Fibroblast of lung (primary cell): Measurements from ENCODE around the gene MARVELD1. TPM values are rescaled to one million over a fixed set of nuclear protein-coding genes. Genes with fewer than 3 reads are reported as not detected.
A peak's percentile ranks its signal among the peaks of the same experiment; 100 is the strongest.

ENCODE experiments used
- DNase-seq, 2 donors: peaks; one replicate each; pipeline versions ENCODE4 v3.0.0 to v3.0.0-alpha.2; 2010; ENCODE audit warnings: low read depth in 2 of 2
- H2AFZ ChIP-seq: 2 replicates; pipeline ENCODE4 v1.5.1; 2012; ENCODE audit warnings: low read length, control low read depth, inconsistent platforms
- H3K27ac ChIP-seq: 2 replicates; pipeline ENCODE4 v1.5.1; 2011; ENCODE audit warnings: low read length, control low read depth; ENCODE audit not compliant: insufficient read depth
- H3K27me3 ChIP-seq: 2 replicates; pipeline ENCODE4 v1.5.1; 2011; ENCODE audit warnings: mild to moderate bottlenecking, low read length; ENCODE audit not compliant: control insufficient read depth, insufficient read depth
- H3K36me3 ChIP-seq: 2 replicates; pipeline ENCODE4 v1.5.1; 2011; ENCODE audit warnings: low read length; ENCODE audit not compliant: control insufficient read depth, insufficient read depth
- H3K4me1 ChIP-seq: 2 replicates; pipeline ENCODE4 v1.5.1; 2011; ENCODE audit warnings: low read length; ENCODE audit not compliant: control insufficient read depth, insufficient read depth; ENCODE audit errors: extremely low read depth
- H3K4me2 ChIP-seq: 2 replicates; pipeline ENCODE4 v1.5.1; 2011; ENCODE audit warnings: low read length, control low read depth; ENCODE audit not compliant: insufficient read depth; ENCODE audit errors: extremely low read depth
- H3K4me3 ChIP-seq, 4 experiments: fragments of 200-600 bp in 1 of 4; sonication (generic) in 1 of 4; replicated peaks in 1 of 4; 2 replicates each; pipeline ENCODE4 v1.5.1; 2011 to 2016; ENCODE audit warnings: low read length in 4 of 4, low read depth in 3 of 4, mild to moderate bottlenecking in 3 of 4, control low read depth in 2 of 4, inconsistent platforms in 1 of 4, mixed read lengths in 1 of 4; ENCODE audit not compliant: insufficient read depth in 1 of 4; ENCODE audit errors: control extremely low read depth in 1 of 4
- H3K79me2 ChIP-seq: 2 replicates; pipeline ENCODE4 v1.5.1; 2012; ENCODE audit warnings: mild to moderate bottlenecking, low read length, inconsistent platforms; ENCODE audit not compliant: control insufficient read depth, insufficient read depth
- H3K9ac ChIP-seq: 2 replicates; pipeline ENCODE4 v1.5.1; 2011; ENCODE audit warnings: mild to moderate bottlenecking, low read length, control low read depth; ENCODE audit not compliant: insufficient read depth
- H3K9me3 ChIP-seq: 2 replicates; pipeline ENCODE4 v1.5.1; 2012; ENCODE audit warnings: low read depth, low read length; ENCODE audit not compliant: control insufficient read depth, insufficient read depth
- H4K20me1 ChIP-seq: 2 replicates; pipeline ENCODE4 v1.5.1; 2011; ENCODE audit warnings: low read length; ENCODE audit not compliant: control insufficient read depth, insufficient read depth; ENCODE audit errors: extremely low read depth
- EZH2 ChIP-seq: IDR thresholded peaks from 2 replicates; pipeline ENCODE4 v1.5.1; 2012; ENCODE audit warnings: low read length, control low read depth, mild to moderate bottlenecking; ENCODE audit errors: missing control alignments
- polyA plus RNA-seq, 2 donors: library from polyadenylated mRNA; depleted of rRNA in 1 of 2; stranded (reverse) in 1 of 2; unstranded in 1 of 2; fragments of >200 nt; gene quantifications; 2 replicates each; pipeline ENCODE4 v1.2.1, GENCODE V29; 2011 to 2012; ENCODE audit warnings: missing spikeins in 1 of 2
- total RNA-seq: library from RNA; depleted of rRNA; stranded (reverse); fragments of >200 nt; gene quantifications from 2 replicates; pipeline ENCODE4 v1.2.1, GENCODE V29; 2014
- TF ChIP-seq, protein P1 (sequence below), 2 donors: IDR thresholded peaks in 1 of 2; conservative IDR thresholded peaks in 1 of 2; 1 replicate in 1 of 2; 2 replicates in 1 of 2; pipeline ENCODE4 v1.5.1; 2011 to 2012; ENCODE audit warnings: low read length in 2 of 2, control low read depth in 1 of 2, inconsistent platforms in 1 of 2, low read depth in 1 of 2, mild to moderate bottlenecking in 1 of 2

MARVELD1 gene
- total and polyA plus RNA-seq, 2 donors (not counting 1 experiment from before 2014, with no cell fraction given): 16.3 to 132 TPM

DNA sequence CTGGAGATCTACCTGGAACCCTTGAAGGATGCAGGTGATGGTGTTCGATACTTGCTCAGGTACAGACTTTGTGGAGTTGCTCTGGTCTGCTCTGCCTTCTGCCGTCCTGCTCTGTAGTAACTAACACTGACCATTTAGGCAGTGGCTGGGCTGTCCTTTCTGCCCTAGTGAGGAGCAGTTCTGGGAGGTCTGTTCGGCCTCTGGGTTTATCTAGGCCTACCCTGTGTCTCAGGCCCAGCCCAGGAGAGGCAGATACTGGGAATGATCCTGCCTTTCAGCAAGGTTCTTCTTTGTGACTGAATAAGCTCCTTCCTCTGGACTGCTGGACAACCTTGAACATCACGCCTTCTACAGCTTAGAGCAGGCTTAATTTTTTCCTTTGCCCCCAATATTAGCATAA lies 25.1 kb downstream of the MARVELD1 start:
- Histone ChIP-seq H3K79me2 (peaks cover 27% of the 10 kb centered on the region), H3K4me3 (peak overlapping the region in 1 of 4 experiments; percentile 100), H3K4me1 (peaks cover 2% of the 10 kb centered on the region), H3K4me2 (peak overlapping the region; percentile 93), H3K9me3 (no peaks in the 10 kb centered on the region), H3K9ac (no peak overlapping the region), H3K27ac (no peak overlapping the region), H4K20me1 (no peaks in the 10 kb centered on the region), H3K27me3 (no peaks in the 10 kb centered on the region), H2AFZ (no peak overlapping the region), H3K36me3 (peaks cover 2% of the 10 kb centered on the region)
- TF ChIP-seq EZH2: no peak
- TF ChIP-seq, protein P1, sequence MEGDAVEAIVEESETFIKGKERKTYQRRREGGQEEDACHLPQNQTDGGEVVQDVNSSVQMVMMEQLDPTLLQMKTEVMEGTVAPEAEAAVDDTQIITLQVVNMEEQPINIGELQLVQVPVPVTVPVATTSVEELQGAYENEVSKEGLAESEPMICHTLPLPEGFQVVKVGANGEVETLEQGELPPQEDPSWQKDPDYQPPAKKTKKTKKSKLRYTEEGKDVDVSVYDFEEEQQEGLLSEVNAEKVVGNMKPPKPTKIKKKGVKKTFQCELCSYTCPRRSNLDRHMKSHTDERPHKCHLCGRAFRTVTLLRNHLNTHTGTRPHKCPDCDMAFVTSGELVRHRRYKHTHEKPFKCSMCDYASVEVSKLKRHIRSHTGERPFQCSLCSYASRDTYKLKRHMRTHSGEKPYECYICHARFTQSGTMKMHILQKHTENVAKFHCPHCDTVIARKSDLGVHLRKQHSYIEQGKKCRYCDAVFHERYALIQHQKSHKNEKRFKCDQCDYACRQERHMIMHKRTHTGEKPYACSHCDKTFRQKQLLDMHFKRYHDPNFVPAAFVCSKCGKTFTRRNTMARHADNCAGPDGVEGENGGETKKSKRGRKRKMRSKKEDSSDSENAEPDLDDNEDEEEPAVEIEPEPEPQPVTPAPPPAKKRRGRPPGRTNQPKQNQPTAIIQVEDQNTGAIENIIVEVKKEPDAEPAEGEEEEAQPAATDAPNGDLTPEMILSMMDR (conservative IDR thresholded peaks at IDR 0.05 in 1 of 2, IDR thresholded peaks at IDR 0.05 in 1 of 2; ENCODE audit: low read depth in 1 of 2, low read length in 2 of 2): no peak
- no peak for DNase-seq

DNA sequence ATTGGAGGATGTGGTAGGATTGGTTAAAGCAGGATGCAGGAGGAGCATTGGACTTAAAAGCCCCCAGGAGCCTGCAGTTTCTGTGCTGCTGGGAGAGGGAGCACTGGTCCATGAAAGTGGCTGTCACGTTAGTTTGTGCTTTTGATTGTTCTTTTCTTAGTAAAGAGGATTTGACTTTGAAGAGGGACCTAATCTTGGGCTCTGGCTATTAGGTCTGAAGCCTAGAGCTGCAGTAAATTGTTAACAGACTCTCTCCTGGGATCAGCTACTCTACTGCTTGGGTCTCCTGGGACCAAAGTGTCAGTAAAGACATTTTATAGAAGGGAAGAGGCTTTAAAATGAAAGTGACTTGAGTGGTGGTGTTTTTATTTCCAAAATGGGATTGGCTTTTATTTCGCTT lies 27.1 kb downstream of the MARVELD1 start:
- H3K27me3 ChIP-seq: no peaks in the 10 kb centered on the region
- no peak overlapping the region for H3K9ac ChIP-seq
- no peak overlapping the region for H3K4me2 ChIP-seq
- no peak overlapping the region for H3K4me3 ChIP-seq
- peaks cover 4% of the 10 kb centered on the region for H3K36me3 ChIP-seq
- no peak for DNase-seq
- peaks cover 27% of the 10 kb centered on the region for H3K79me2 ChIP-seq
- no peaks in the 10 kb centered on the region for H3K9me3 ChIP-seq
- H3K4me1 ChIP-seq: peaks cover 2% of the 10 kb centered on the region
- H3K27ac ChIP-seq: no peak overlapping the region
- H2AFZ ChIP-seq: no peak overlapping the region
- TF ChIP-seq, protein P1 (conservative IDR thresholded peaks at IDR 0.05 in 1 of 2, IDR thresholded peaks at IDR 0.05 in 1 of 2; ENCODE audit: low read depth in 1 of 2, low read length in 2 of 2): no peak
- TF ChIP-seq EZH2: no peak
- H4K20me1 ChIP-seq: no peaks in the 10 kb centered on the region

DNA sequence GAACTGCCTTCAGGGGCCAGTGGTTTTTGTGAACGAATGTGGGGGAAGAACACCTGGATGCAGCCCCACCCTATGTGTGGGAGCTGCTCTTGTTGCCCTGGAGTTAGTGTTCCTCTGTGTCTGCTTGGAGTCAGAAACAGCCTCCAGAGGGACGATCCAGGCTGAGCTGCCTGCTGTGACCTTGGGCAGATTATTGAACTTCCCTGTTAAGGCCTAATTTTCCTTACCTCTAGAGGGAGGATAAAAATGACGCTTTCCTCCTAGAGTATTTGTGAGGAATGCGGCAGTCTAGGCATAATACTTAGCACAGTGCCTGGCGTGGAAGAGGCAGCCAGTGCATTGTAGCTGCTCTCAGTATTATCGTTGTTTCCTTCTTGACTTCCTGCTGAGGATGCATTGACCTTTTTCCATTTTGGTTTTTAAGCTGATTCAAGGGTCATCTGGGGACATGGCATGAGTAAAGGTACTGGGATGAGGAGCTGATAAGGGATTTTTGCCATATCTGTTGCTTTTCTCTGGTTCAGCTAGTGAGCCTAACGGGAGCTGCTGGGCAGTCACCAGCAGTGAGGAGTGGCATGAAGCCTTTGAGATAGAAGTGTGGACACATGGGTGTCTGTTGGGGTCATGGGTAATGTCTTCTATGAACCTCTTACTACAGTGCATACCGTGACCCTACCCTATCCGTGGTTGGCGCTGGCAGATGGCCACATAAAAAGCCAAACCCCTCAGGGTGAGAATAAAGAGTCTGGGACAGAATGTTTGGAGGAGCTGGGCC lies 29.8 kb downstream of the MARVELD1 start:
- Histone ChIP-seq H3K4me1 (no peaks in the 10 kb centered on the region), H2AFZ (no peak overlapping the region), H3K27ac (no peak overlapping the region), H3K9me3 (no peaks in the 10 kb centered on the region), H4K20me1 (no peaks in the 10 kb centered on the region), H3K36me3 (peaks cover 4% of the 10 kb centered on the region), H3K27me3 (no peaks in the 10 kb centered on the region), H3K9ac (no peak overlapping the region), H3K4me3 (no peak overlapping the region), H3K79me2 (peaks cover 16% of the 10 kb centered on the region), H3K4me2 (no peak overlapping the region)
- TF ChIP-seq, protein P1 (conservative IDR thresholded peaks at IDR 0.05 in 1 of 2, IDR thresholded peaks at IDR 0.05 in 1 of 2; ENCODE audit: low read depth in 1 of 2, low read length in 2 of 2): no peak
- no peak for TF ChIP-seq EZH2
- DNase-seq: no peak
